Pulmonary artery endothelial cell (primary cell): ENCODE results near the gene STRIP1. TPM values are rescaled to one million over a fixed set of nuclear protein-coding genes. Genes with fewer than 3 reads are reported as not detected.

Experiments used
- DNase-seq: peaks from one replicate; pipeline ENCODE4 v3.0.0-alpha.2; 2011; ENCODE audit warnings: low read depth, low spot score
- total RNA-seq: library from RNA; depleted of rRNA; stranded (reverse); fragments of >200 nt; gene quantifications from 2 replicates; pipeline ENCODE4 v1.2.3, GENCODE V29; 2014

The STRIP1 gene
- total RNA-seq, 1 donor from 2014 or later, result 42.6 TPM

- no peak for DNase-seq
Measured at GRCh38 chr1:110089561-110090275, 55.3 kb downstream of the STRIP1 start.

- no peak for DNase-seq
Measured at GRCh38 chr1:110091381-110091780, 57.0 kb downstream of the STRIP1 start.

GRCh38 chr1:110091791-110092190 is 57.4 kb downstream of the STRIP1 start:
- no peak for DNase-seq

- DNase-seq, result no peak
Measured at GRCh38 chr1:110092991-110093390, 58.6 kb downstream of the STRIP1 start.

GRCh38 chr1:110094931-110095654 is 60.7 kb downstream of the STRIP1 start:
- no peak for DNase-seq

GRCh38 chr1:110097507-110098221 is 63.2 kb downstream of the STRIP1 start:
- DNase-seq, result no peak

- DNase-seq, result no peak
Measured at GRCh38 chr1:110098222-110099026, 64.0 kb downstream of the STRIP1 start.

GRCh38 chr1:110100335-110100734 is 65.9 kb downstream of the STRIP1 start:
- no peak for DNase-seq

- DNase-seq, result no peak
Measured at GRCh38 chr1:110102081-110102480, 67.7 kb downstream of the STRIP1 start.

Other genes with a start within 250 kb of the STRIP1 start
- gene CSF1, start 123.8 kb upstream of the STRIP1 start, total RNA-seq, result 7.9 and 26.7 TPM in 2 replicates
- gene AHCYL1, start 49.9 kb upstream of the STRIP1 start, total RNA-seq, result 65.4 and 79.5 TPM in 2 replicates
- not detected in 2 replicates for gene ALX3, start 36.0 kb downstream of the STRIP1 start, total RNA-seq
- not detected in 2 replicates for gene UBL4B, start 77.8 kb downstream of the STRIP1 start, total RNA-seq
- gene SLC6A17, start 115.9 kb downstream of the STRIP1 start, total RNA-seq, result under 0.01 TPM in 1 of 2 replicates, not detected in the other
- gene KCNC4, start 175.7 kb downstream of the STRIP1 start, total RNA-seq, result 6.8 and 7.5 TPM in 2 replicates